Nephron (organoid): ENCODE results near the gene VILL.

Source experiments
- H3K27ac Mint-ChIP-seq, 3 experiments: 2 replicates each; pipeline ENCODE4 v1.8.0; 2020; ENCODE audit warnings: mixed read lengths in 3 of 3, mild to moderate bottlenecking in 2 of 3, moderate library complexity in 1 of 3
- H3K27me3 Mint-ChIP-seq: 2 replicates; pipeline ENCODE4 v1.8.0; 2021; ENCODE audit warnings: low read depth, mild to moderate bottlenecking, moderate library complexity, mixed read lengths
- H3K36me3 Mint-ChIP-seq: 2 replicates; pipeline ENCODE4 v1.8.0; 2020; ENCODE audit warnings: low read depth, mixed read lengths
- H3K4me1 Mint-ChIP-seq: 2 replicates; pipeline ENCODE4 v1.8.0; 2020; ENCODE audit warnings: mixed read lengths
- H3K4me3 Mint-ChIP-seq, 3 experiments: 2 replicates each; pipeline ENCODE4 v1.8.0; 2020; ENCODE audit warnings: mild to moderate bottlenecking in 3 of 3, mixed read lengths in 3 of 3, moderate library complexity in 2 of 3
- H3K9me3 Mint-ChIP-seq: 2 replicates; pipeline ENCODE4 v1.8.0; 2020; ENCODE audit warnings: mixed read lengths
- TF ChIP-seq, protein P1 (sequence below), 3 experiments: fragments of 200-600 bp; sonication (generic); IDR thresholded peaks; one replicate each; pipeline ENCODE4 v1.5.0; 2021; ENCODE audit warnings: antibody characterized with exemption in 3 of 3; ENCODE audit not compliant: unreplicated experiment in 3 of 3

Gene VILL

GRCh38 chr3:37979541-37980461 is 10.8 kb upstream of the VILL start:
- Mint-ChIP-seq H3K36me3 (peaks cover 46% of the 10 kb centered on the region), H3K4me1 (peaks cover 22% of the 10 kb centered on the region)

DNA sequence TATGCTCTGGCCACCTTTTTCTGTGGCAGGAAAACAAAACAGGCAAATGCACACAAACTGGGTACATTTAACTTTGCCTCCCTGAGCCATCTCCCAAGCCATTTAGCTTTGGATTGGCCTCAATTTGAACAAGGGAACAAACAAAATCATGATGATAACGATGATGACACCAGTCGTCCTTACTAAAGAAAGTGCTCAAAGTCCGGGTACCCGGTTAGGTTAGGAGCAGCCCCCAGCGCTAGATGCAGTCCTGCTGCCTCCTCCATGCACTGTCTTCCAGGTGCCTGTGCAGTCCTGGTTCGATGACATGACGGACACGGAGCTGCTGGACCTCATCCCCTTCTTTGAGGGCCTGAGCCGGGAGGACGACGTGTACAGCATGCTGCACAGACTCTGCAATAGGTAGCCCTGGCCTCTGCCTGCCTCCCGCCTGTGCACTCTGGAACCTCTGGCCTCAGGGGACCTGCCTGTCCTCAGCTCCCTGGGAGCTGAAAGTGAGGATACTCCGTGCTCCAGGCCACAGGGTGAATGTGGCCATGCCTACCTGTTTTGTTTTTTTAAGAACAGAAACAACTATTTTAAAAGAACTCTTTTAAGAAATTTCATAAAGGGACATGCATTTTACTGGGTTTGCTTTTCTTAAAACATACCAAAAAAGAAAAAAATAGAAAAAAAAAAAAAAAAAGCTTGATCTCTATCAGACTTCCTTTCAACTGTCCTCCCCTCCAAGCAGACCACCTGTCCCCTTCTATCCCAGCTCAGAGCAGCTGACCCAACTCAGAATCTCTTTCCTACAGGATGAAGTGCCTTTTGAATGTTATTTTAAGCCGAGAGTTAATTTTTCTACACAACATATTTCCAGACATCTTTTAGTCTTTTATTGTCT is 9.9 kb upstream of the VILL start:
- peaks cover 25% of the 10 kb centered on the region for H3K4me1 Mint-ChIP-seq
- H3K27ac Mint-ChIP-seq: peak overlapping the region; percentile 70 to 86 (median 75)
- no peak overlapping the region for H3K4me3 Mint-ChIP-seq
- no peaks in the 10 kb centered on the region for H3K9me3 Mint-ChIP-seq
- no peaks in the 10 kb centered on the region for H3K27me3 Mint-ChIP-seq
- TF ChIP-seq, protein P1, sequence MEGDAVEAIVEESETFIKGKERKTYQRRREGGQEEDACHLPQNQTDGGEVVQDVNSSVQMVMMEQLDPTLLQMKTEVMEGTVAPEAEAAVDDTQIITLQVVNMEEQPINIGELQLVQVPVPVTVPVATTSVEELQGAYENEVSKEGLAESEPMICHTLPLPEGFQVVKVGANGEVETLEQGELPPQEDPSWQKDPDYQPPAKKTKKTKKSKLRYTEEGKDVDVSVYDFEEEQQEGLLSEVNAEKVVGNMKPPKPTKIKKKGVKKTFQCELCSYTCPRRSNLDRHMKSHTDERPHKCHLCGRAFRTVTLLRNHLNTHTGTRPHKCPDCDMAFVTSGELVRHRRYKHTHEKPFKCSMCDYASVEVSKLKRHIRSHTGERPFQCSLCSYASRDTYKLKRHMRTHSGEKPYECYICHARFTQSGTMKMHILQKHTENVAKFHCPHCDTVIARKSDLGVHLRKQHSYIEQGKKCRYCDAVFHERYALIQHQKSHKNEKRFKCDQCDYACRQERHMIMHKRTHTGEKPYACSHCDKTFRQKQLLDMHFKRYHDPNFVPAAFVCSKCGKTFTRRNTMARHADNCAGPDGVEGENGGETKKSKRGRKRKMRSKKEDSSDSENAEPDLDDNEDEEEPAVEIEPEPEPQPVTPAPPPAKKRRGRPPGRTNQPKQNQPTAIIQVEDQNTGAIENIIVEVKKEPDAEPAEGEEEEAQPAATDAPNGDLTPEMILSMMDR (IDR thresholded peaks at IDR 0.05; ENCODE audit: unreplicated experiment in 3 of 3): no peak
- peaks cover 41% of the 10 kb centered on the region for H3K36me3 Mint-ChIP-seq

More at GRCh38 chr3:37979541-37980461, 10.8 kb upstream of the VILL start:
- no peak overlapping the region for H3K27ac Mint-ChIP-seq
- TF ChIP-seq, protein P1 (IDR thresholded peaks at IDR 0.05; ENCODE audit: unreplicated experiment in 3 of 3): no peak
- H3K9me3 Mint-ChIP-seq: no peaks in the 10 kb centered on the region
- no peak overlapping the region for H3K4me3 Mint-ChIP-seq
- no peaks in the 10 kb centered on the region for H3K27me3 Mint-ChIP-seq

- no peaks in the 10 kb centered on the region for H3K9me3 Mint-ChIP-seq
- no peaks in the 10 kb centered on the region for H3K27me3 Mint-ChIP-seq
- peaks cover 35% of the 10 kb centered on the region for H3K36me3 Mint-ChIP-seq
- peaks cover 29% of the 10 kb centered on the region for H3K4me1 Mint-ChIP-seq
- H3K4me3 Mint-ChIP-seq: no peak overlapping the region
- TF ChIP-seq, protein P1 (IDR thresholded peaks at IDR 0.05; ENCODE audit: unreplicated experiment in 3 of 3): no peak
- peak overlapping the region; percentile 70 to 86 (median 75) for H3K27ac Mint-ChIP-seq
Observed at GRCh38 chr3:37981348-37981664, 9.3 kb upstream of the VILL start.

DNA sequence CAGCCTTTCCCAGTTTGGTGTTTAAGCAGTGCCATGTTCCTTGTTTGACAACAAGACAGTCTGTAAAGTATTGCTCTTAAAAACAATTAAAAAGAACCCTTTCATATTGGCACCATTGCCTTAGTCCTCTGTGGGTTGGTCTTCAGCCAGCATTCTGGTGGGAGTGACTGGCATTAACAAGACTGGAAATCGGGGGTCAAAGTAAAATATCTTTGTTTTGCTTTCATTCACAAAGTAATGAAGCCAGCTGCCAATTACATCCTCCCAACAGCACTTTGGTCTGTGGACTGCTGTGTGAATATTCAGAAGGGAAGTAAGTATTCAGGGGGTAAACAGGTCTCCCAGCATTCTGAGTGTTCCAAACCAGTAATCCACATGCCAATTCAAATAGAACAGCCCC is 8.3 kb upstream of the VILL start:
- no peaks in the 10 kb centered on the region for H3K27me3 Mint-ChIP-seq
- H3K4me1 Mint-ChIP-seq: peaks cover 29% of the 10 kb centered on the region
- H3K9me3 Mint-ChIP-seq: no peaks in the 10 kb centered on the region
- H3K27ac Mint-ChIP-seq: peak overlapping the region; percentile 37 to 81 (median 69)
- no peak overlapping the region for H3K4me3 Mint-ChIP-seq
- TF ChIP-seq, protein P1 (IDR thresholded peaks at IDR 0.05; ENCODE audit: unreplicated experiment in 3 of 3): no peak
- peaks cover 26% of the 10 kb centered on the region for H3K36me3 Mint-ChIP-seq

DNA sequence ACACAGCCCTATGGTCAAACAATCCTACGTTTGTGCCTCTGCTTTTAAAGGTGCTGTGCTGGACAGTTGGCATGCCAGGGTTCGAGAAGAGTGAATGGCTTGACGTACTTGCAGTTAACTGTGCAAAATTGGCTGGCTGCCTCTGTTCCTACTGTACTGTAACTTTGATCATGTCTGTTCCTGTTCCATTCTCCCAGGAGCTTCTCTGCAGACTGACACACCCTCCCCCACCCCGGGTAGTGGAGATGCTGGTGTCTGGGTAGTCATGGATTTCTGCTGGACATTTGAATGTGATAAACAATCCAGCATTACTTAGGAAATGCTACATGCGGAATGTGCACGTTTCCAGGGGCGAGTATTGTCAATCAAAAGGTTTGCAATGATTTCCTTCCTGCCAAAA is 6.5 kb upstream of the VILL start:
- Mint-ChIP-seq H3K9me3 (no peaks in the 10 kb centered on the region), H3K36me3 (peaks cover 24% of the 10 kb centered on the region), H3K27me3 (no peaks in the 10 kb centered on the region), H3K4me1 (peaks cover 31% of the 10 kb centered on the region), H3K27ac (no peak overlapping the region), H3K4me3 (no peak overlapping the region)
- TF ChIP-seq, protein P1 (IDR thresholded peaks at IDR 0.05; ENCODE audit: unreplicated experiment in 3 of 3): no peak
